Activated naive CD8-positive, alpha-beta T cell (primary cell): ENCODE data around the gene TMEM255A.

Source experiments
- H3K27ac Mint-ChIP-seq: one replicate; pipeline ENCODE4 v1.8.0; 2021; ENCODE audit warnings: mixed read lengths
- H3K27me3 Mint-ChIP-seq: one replicate; pipeline ENCODE4 v1.8.0; 2021; ENCODE audit warnings: mixed read lengths
- H3K36me3 Mint-ChIP-seq: one replicate; pipeline ENCODE4 v1.8.0; 2021; ENCODE audit warnings: mixed read lengths
- H3K4me1 Mint-ChIP-seq: one replicate; pipeline ENCODE4 v1.8.0; 2021; ENCODE audit warnings: low read depth, mixed read lengths
- H3K4me3 Mint-ChIP-seq: one replicate; pipeline ENCODE4 v1.8.0; 2021; ENCODE audit warnings: mild to moderate bottlenecking, mixed read lengths
- H3K9me3 Mint-ChIP-seq: one replicate; pipeline ENCODE4 v1.8.0; 2021; ENCODE audit warnings: low read depth, mixed read lengths

The TMEM255A gene

DNA sequence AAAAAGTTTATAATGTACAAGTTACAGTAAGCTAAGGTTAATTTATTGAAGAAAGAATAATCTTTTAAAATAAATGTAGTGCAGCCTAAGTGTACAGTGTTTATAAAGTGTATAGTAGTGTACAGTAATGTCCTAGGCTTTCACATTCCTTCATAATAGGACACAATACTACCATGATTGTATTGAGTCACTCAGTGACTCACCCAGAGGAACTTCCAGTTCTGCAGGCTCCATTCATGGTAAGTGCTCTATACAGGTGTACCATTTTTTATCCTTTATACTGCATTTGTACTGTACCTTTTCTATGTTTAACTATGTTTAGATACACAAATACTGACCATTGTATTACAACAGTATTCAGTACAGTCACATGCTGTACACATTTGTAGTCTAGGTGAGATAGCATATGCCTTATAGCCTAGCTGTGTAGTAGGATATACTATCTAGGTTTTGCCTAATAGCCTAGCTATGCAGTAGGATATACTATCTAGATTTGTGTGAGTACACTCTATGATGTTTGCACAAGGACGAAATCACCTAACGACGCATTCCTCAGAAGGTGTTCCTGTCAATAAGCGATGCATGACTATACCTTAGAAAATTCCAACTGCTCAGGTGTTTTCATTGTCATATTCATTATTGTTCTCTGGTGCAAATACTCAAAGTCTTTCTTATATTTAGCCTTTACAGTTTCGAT, 5.5 kb upstream of the TMEM255A start:
- Mint-ChIP-seq H3K27me3 (peaks cover 8% of the 10 kb centered on the region), H3K4me3 (no peak overlapping the region), H3K9me3 (no peaks in the 10 kb centered on the region), H3K36me3 (no peaks in the 10 kb centered on the region), H3K4me1 (no peaks in the 10 kb centered on the region), H3K27ac (no peak overlapping the region)

DNA sequence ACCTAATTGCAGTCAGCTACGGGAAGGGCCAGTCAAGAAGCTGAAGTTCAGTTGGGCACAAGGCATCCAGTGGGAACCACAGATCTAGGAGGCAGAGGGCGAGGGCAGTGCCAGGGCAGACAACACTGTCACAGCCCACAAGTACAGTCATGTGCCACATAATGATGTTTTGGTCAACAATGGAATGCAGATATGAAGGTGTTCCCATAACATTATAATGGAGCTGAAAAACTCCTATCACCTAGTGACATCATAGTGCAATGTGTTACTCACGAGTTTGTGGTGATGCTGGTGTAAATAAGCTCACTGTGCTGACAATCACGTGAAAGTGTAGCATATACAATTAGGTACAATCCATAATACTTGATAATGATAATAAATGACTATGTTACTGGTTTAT, 4.5 kb upstream of the TMEM255A start:
- Mint-ChIP-seq H3K4me3 (no peak overlapping the region), H3K4me1 (peaks cover under 1% of the 10 kb centered on the region), H3K9me3 (no peaks in the 10 kb centered on the region), H3K27ac (no peak overlapping the region), H3K27me3 (peaks cover 8% of the 10 kb centered on the region), H3K36me3 (no peaks in the 10 kb centered on the region)

DNA sequence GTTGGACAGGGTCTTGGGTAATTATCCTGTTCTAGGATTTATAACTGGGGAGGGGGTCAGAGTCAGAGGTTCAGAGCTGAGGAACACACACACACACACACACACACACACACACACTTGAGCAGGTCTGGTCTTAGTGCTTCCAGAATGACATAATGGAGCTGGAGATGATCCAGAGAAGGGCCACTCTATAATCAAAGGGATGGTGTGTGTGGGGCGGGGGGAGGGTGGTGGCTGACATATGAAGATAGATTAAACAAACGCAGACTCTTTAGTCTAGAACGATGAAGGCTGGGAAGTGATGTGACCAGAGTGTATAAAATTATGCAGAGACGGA, 434 bp upstream of the TMEM255A start:
- no peak overlapping the region for H3K4me3 Mint-ChIP-seq
- H3K9me3 Mint-ChIP-seq, result no peaks in the 10 kb centered on the region
- no peaks in the 10 kb centered on the region for H3K36me3 Mint-ChIP-seq
- H3K27ac Mint-ChIP-seq, result no peak overlapping the region
- H3K27me3 Mint-ChIP-seq, result peaks cover 16% of the 10 kb centered on the region
- peaks cover 11% of the 10 kb centered on the region for H3K4me1 Mint-ChIP-seq

DNA sequence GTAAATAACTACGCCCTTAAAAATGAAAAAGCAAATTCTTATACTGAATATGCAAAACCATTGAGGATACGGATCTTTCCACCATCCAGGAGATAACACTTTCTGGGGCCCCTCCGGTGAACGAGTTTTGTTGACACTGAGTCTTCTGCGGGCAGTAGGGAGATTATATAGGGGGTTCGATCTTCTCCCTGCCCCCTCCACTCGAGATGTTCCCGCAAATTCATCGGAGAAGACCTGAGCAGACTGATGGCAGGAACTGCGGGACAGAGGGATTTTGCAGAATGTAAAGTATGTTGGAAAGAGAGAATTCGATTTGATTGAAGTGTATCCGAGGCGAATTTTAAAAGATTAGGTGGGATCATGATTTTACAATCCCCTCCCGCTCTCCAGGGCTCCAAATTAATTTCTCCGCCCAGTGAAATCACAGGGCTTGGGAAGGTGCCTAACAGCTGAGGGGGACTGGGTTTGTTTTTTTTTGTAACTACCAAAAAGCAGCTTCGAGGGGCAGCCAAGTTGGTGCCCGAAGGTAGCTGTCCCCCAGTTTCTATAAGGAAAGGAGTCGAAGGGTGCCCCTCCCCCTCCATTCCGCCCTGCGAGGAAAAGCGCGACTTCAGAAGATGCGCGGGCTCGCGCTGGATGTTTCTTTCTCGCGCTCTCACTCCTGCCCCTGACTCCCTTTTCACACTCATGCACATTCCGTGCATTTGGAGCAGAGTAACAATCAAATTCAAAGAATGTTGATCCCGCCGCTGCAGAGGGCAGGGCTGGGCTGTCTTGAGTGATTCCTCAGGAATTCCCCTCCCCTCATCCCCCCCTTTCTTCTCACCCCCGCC, 1.2 kb downstream of the TMEM255A start:
- H3K27me3 Mint-ChIP-seq, result peaks cover 17% of the 10 kb centered on the region
- no peaks in the 10 kb centered on the region for H3K9me3 Mint-ChIP-seq
- no peaks in the 10 kb centered on the region for H3K36me3 Mint-ChIP-seq
- peaks cover 11% of the 10 kb centered on the region for H3K4me1 Mint-ChIP-seq
- H3K27ac Mint-ChIP-seq, result no peak overlapping the region
- peak overlapping the region; percentile 92 for H3K4me3 Mint-ChIP-seq

DNA sequence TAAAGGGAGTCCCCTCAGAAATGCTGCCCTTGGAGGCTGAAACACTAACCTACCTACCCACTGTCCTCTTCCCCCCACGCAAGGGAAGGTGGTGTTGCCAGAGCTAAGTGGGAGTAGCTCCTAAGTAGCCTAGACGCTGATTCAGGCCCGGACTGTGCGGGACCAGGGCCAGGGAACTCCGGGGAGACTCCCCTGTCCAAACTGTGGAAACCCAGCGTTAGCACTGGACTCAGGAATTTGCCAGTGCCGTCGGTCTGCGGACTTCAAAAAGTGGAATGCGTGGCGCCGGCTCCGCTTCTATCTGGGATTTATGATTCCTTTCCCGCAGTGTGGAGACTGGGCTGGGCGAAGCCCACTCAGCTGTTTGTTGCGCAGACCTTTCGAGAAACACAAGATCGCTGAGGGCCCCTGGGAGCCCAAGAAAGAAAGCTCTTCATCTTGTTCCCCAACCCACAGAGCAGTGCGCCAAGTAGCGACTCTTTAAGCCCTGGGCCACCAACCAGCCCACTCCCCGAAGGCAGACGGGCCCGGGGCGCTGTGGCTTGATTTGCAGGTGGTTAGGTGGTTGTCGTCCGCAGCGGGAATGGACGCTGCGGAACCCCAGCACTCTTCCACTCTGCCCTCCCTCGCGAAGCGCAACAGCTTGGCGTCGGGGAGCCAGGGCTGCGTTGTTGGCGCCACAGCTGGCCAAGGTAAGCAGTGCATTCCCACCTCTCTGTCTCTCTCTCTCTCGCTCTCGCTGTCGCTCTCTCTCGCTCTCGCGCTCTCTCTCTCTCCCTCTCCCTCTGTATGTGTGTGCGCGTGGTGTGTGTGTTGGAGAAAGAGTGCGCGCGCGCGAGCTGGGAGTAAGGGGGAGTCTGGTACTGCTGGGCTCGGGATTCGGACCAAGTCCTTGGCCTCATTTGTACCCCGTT, 2.0 kb downstream of the TMEM255A start:
- Mint-ChIP-seq H3K27ac (peak overlapping the region; percentile 64), H3K36me3 (no peaks in the 10 kb centered on the region), H3K4me1 (peaks cover 11% of the 10 kb centered on the region), H3K9me3 (no peaks in the 10 kb centered on the region), H3K27me3 (peaks cover 17% of the 10 kb centered on the region), H3K4me3 (peak overlapping the region; percentile 92)

DNA sequence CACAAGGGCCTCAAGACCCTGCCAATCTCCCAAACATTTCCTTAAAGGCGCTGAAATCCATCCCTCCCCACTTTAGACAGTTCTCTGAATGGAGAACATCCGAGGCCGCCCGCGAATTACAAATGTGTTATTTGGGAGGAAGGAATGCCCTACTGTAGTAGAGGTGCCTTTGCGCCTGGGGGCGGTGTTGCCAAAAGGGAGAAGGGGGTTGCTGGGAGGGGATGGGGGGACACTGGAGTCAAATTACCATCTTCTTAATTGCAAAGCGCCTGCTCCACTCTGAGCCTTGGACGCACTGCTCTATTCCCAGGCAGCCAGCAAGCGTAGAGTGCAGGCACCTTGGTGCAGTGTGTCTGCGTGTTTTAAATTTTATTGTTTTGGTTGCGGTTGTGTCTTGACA, 2.7 kb downstream of the TMEM255A start:
- Mint-ChIP-seq H3K9me3 (no peaks in the 10 kb centered on the region), H3K27ac (no peak overlapping the region), H3K4me1 (peaks cover 11% of the 10 kb centered on the region), H3K27me3 (peaks cover 17% of the 10 kb centered on the region), H3K36me3 (no peaks in the 10 kb centered on the region), H3K4me3 (peak overlapping the region; percentile 92)

DNA sequence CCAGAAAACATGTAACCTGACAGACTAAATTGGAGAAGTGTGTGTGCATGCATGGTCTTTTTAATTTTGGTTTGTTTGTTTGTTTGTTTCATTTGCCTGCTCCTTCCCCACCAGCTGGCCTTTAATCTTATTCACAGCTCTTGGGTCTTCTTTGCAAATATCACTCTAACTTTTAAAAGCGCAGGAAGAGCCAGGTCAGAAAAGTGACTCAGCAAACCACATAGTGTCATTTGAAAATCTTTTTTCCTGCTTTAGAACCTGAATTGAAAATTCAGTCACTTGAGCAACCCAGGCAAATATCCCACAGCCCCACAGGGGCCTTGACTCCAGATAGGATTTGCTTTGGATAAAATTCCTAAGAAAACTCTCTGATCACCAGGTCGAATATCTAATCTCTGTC, 4.6 kb downstream of the TMEM255A start:
- Mint-ChIP-seq H3K4me1 (peaks cover 23% of the 10 kb centered on the region), H3K36me3 (no peaks in the 10 kb centered on the region), H3K4me3 (no peak overlapping the region), H3K27ac (no peak overlapping the region), H3K9me3 (no peaks in the 10 kb centered on the region), H3K27me3 (peaks cover 12% of the 10 kb centered on the region)

DNA sequence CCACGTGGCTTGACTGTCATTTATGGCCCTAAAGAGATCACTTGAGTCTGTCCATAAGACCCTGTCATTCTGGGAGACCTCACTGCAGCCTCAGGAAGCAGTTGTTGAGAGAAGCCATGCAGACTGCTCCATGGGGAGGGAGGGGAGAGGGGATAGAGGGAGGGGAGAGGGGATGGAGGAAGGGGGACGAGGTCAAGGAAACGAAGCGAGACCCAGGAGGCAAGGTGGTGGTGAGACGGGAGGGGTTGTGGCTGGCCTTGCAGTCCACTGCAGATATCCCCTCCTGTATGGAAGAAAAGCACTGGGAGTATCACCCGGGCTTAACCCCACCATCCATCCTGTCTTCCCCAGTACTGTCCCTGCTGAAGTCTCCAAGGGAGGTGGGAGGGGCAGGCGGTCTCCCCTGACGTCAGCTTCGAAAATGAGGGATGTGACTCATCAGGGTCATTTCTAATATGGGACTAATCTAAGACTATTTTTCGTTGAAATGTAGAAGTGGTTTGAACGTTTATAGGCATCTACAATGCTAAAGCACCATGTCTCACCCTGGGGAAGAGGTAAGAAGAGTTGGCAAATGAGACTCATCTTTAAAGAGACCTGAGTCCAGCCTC, 5.6 kb downstream of the TMEM255A start:
- Mint-ChIP-seq H3K9me3 (no peaks in the 10 kb centered on the region), H3K27me3 (peaks cover 12% of the 10 kb centered on the region), H3K36me3 (no peaks in the 10 kb centered on the region), H3K27ac (no peak overlapping the region), H3K4me3 (no peak overlapping the region), H3K4me1 (peaks cover 22% of the 10 kb centered on the region)

DNA sequence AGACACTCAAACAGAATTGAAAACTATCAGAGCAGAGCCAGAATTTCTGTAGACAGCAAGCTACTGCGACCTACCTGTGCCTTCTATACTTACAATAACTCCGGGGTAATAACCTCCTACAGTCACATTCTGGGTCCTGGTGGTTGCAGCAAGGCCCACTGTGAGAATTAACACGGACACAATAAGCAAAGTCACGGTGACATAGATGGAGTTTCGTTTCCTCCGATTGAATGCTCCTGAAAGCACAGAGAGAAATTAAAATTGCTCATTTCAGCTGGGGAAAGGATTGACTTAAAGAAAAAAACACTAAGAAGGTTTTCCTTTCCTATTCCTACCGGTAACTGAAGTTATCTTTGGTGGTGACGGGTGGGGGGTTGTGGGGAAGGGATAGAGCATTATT, 7.0 kb downstream of the TMEM255A start:
- Mint-ChIP-seq H3K4me1 (peaks cover 14% of the 10 kb centered on the region), H3K27me3 (peaks cover 4% of the 10 kb centered on the region), H3K9me3 (no peaks in the 10 kb centered on the region), H3K27ac (no peak overlapping the region), H3K36me3 (no peaks in the 10 kb centered on the region), H3K4me3 (no peak overlapping the region)

DNA sequence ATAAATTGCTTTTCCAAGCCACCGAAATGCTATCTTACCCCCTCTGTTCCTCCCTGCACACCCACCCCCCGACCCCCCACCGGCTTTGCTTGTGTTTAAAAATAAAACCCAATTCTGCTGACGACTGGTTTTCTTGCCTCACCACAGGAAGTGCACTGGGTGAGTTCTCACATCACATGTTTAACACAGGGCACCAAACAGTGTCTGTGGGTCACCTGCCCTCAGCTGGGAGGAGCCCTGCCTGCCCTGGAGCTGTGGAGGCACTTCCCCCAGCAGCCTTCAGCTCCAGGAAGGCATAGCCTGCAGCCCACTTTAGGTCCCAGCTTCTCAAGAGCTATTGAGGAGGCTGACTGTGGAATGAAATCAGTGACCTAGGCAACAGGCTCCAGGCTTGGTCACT, 8.8 kb downstream of the TMEM255A start:
- Mint-ChIP-seq H3K9me3 (no peaks in the 10 kb centered on the region), H3K27me3 (peaks cover 1% of the 10 kb centered on the region), H3K4me3 (peak overlapping the region; percentile 10), H3K4me1 (peaks cover 12% of the 10 kb centered on the region), H3K27ac (no peak overlapping the region), H3K36me3 (no peaks in the 10 kb centered on the region)

DNA sequence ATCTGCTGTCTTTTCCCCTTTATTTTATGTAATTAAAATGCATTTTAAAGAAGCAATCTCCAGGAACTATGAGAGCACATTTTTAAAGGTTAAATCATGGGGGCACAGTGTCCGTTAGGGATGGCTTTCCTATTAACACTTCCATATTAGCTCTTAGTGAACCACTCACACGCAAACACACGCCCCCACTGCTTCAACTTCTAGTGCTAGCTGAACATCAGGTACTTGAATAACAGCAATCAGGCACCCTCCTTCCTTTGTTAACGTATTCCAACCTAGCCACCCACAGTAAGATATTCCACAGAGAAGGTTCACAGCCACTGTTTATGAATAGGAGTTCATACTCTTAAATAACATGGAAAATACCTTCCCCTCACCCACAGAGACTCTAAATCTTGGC, 9.3 kb downstream of the TMEM255A start:
- peaks cover 12% of the 10 kb centered on the region for H3K4me1 Mint-ChIP-seq
- H3K27me3 Mint-ChIP-seq, result peaks cover 1% of the 10 kb centered on the region
- no peak overlapping the region for H3K4me3 Mint-ChIP-seq
- H3K27ac Mint-ChIP-seq, result no peak overlapping the region
- H3K36me3 Mint-ChIP-seq, result no peaks in the 10 kb centered on the region
- H3K9me3 Mint-ChIP-seq, result no peaks in the 10 kb centered on the region

DNA sequence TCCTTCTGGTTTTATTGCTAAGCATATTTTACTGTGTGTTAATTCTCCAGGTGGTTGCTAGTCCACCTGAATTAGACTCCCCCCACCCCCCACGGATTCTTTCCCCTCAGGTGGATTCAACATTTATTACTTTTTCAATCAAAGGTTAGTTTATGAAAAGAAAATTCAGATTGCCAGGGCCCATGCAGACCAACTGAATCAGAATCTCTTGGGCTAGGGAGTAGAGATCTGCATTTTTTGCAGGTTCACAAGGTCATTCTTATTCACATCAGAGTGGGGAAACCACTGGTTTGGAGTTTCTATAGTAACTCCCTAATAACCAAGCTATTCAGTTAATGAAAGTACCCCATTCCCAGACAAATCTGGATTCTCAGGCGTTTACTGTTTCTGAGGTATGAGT, 9.8 kb downstream of the TMEM255A start:
- H3K27me3 Mint-ChIP-seq, result peaks cover 1% of the 10 kb centered on the region
- H3K9me3 Mint-ChIP-seq, result no peaks in the 10 kb centered on the region
- H3K4me1 Mint-ChIP-seq, result peaks cover 12% of the 10 kb centered on the region
- H3K36me3 Mint-ChIP-seq, result no peaks in the 10 kb centered on the region
- no peak overlapping the region for H3K27ac Mint-ChIP-seq
- H3K4me3 Mint-ChIP-seq, result no peak overlapping the region

DNA sequence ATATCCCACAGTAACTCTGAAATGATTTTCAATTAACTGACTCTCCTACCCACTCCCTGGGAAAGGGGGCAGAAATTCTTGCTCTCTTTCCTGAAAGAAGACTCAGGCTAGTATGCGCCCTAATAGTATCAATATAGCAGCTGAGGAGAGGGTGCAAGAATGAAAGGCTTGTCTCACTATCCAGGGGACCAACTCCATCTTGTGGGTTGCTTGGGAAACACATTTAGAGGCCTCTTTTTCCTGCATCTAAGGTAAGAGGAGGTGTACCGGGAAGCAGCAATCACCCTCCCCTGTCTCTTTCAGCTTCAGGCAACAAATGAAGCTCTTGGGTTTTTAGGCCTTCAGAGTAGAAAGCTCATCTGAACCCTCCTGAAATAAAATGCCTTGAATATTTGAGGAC, 11.3 kb downstream of the TMEM255A start:
- Mint-ChIP-seq H3K36me3 (no peaks in the 10 kb centered on the region), H3K27ac (no peak overlapping the region), H3K4me3 (no peak overlapping the region), H3K4me1 (peaks cover 18% of the 10 kb centered on the region), H3K9me3 (no peaks in the 10 kb centered on the region), H3K27me3 (no peaks in the 10 kb centered on the region)

DNA sequence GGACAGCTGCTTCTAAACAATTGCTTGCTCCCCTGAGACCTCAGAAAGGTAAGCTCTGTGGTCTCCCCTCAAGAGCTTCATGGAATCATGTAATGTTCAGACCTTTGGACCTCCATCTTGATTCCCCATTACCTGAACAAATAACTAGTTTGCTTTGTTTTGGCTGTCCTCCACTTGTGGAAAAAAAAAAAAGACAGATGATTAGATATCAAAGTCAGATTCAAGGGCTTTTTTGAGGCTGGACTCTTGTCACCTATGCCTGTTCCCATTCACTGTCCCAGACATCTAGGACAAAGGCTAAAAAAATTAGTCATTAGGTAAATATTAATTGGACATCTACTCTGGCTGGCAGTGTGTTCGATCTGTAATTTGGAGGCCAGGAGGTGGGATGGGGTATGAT, 13.3 kb downstream of the TMEM255A start:
- no peaks in the 10 kb centered on the region for H3K9me3 Mint-ChIP-seq
- no peak overlapping the region for H3K4me3 Mint-ChIP-seq
- H3K27me3 Mint-ChIP-seq, result no peaks in the 10 kb centered on the region
- H3K27ac Mint-ChIP-seq, result no peak overlapping the region
- no peaks in the 10 kb centered on the region for H3K36me3 Mint-ChIP-seq
- H3K4me1 Mint-ChIP-seq, result peaks cover 20% of the 10 kb centered on the region

DNA sequence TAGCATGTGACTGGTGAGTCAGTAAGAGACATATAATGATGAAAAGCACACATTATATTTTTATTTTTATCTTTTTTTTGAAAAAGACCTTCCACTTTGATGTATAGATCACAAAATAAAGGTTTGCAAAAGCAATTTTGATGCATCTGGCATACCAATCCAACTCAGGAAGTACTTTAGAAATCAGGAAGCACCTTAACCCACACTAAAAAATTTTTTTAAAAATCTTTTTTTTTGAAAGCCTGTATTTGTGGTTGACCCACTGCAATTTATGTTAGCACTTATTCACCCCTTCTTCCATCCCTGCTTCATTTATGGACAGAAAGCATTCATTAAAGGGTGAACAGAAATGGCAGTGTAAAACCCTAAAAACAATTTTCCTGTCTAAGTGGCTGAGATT, 16.6 kb downstream of the TMEM255A start:
- Mint-ChIP-seq H3K4me1 (peaks cover 9% of the 10 kb centered on the region), H3K4me3 (no peak overlapping the region), H3K9me3 (no peaks in the 10 kb centered on the region), H3K27me3 (no peaks in the 10 kb centered on the region), H3K27ac (peak overlapping the region; percentile 58), H3K36me3 (no peaks in the 10 kb centered on the region)
